Calu3 (cell line): ENCODE results near the gene C22orf15. TPM values are rescaled to one million over a fixed set of nuclear protein-coding genes. Genes with fewer than 3 reads are reported as not detected.
A peak's percentile ranks its signal among the peaks of the same experiment; 100 is the strongest.

Experiments used
- BruUV-seq: library from RNA; stranded (reverse); fragments of 400-500 nt; replicated peaks from 2 replicates; lab custom pipeline; 2021; lab: Mats Ljungman, UMichigan
- CTCF ChIA-PET: fragments of 300-600 bp; sonication (Branson Sonifier 250); formaldehyde crosslinking; loops from one replicate; lab custom pipeline; 2022; ENCODE audit warnings: antibody characterized with exemption; lab: Charles Lee
- DNase-seq: peaks from one replicate; pipeline ENCODE4 v3.0.0; 2022
- H3K27ac Mint-ChIP-seq: one replicate; pipeline ENCODE4 v1.8.0; 2022; ENCODE audit warnings: mixed read lengths; ENCODE audit not compliant: unreplicated experiment
- H3K27me3 Mint-ChIP-seq: one replicate; pipeline ENCODE4 v1.8.0; 2022; ENCODE audit warnings: mixed read lengths; ENCODE audit not compliant: unreplicated experiment
- H3K36me3 Mint-ChIP-seq: one replicate; pipeline ENCODE4 v1.8.0; 2022; ENCODE audit warnings: mild to moderate bottlenecking, moderate library complexity, mixed read lengths; ENCODE audit not compliant: insufficient read depth, unreplicated experiment
- H3K4me1 Mint-ChIP-seq: one replicate; pipeline ENCODE4 v1.8.0; 2022; ENCODE audit warnings: mild to moderate bottlenecking, low read depth, mixed read lengths; ENCODE audit not compliant: unreplicated experiment
- H3K4me3 Mint-ChIP-seq: one replicate; pipeline ENCODE4 v1.8.0; 2022; ENCODE audit warnings: mild to moderate bottlenecking, low read depth, moderate library complexity, mixed read lengths; ENCODE audit not compliant: unreplicated experiment
- H3K9me3 Mint-ChIP-seq: one replicate; pipeline ENCODE4 v1.8.0; 2022; ENCODE audit warnings: low read depth, mixed read lengths; ENCODE audit not compliant: unreplicated experiment
- CTCF ChIP-seq: fragments of 200-600 bp; IDR thresholded peaks from one replicate; pipeline ENCODE4 v1.8.0; 2022; ENCODE audit warnings: antibody characterized with exemption; ENCODE audit not compliant: unreplicated experiment
- intact Hi-C: fragments of 100-400 bp; cut with micrococcal nuclease; formaldehyde crosslinking; loops from one replicate; pipeline ENCODE4 v1.10.0; 2022; ENCODE audit not compliant: unreplicated experiment
- total RNA-seq: library from RNA; stranded (reverse); gene quantifications from 2 replicates; pipeline ENCODE4 v1.2.3, GENCODE V29; 2022

C22orf15 gene
- total RNA-seq, 1 experiment from 2014 or later: not detected

GRCh38 chr22:23793326-23793725 is 30.5 kb downstream of the C22orf15 start:
- DNase-seq: no peak
- Mint-ChIP-seq H3K4me1 (no peaks in the 10 kb centered on the region), H3K27me3 (no peaks in the 10 kb centered on the region), H3K27ac (no peak overlapping the region), H3K36me3 (peaks cover 66% of the 10 kb centered on the region), H3K4me3 (no peak overlapping the region), H3K9me3 (no peaks in the 10 kb centered on the region)
- BruUV-seq: no TSS peak
- CTCF ChIA-PET: no interaction called here
- intact Hi-C loops: no loop called here
- TF ChIP-seq CTCF: no peak

- peaks cover 74% of the 10 kb centered on the region for H3K36me3 Mint-ChIP-seq
Measured at GRCh38 chr22:23796461-23796860, 33.7 kb downstream of the C22orf15 start.

GRCh38 chr22:23800297-23801237 is 37.8 kb downstream of the C22orf15 start:
- Mint-ChIP-seq H3K27ac (no peak overlapping the region), H3K9me3 (no peaks in the 10 kb centered on the region), H3K27me3 (no peaks in the 10 kb centered on the region), H3K36me3 (peaks cover 62% of the 10 kb centered on the region), H3K4me1 (no peaks in the 10 kb centered on the region), H3K4me3 (no peak overlapping the region)
- DNase-seq: no peak
- no peak for TF ChIP-seq CTCF
- intact Hi-C loops: no loop called here
- BruUV-seq: no TSS peak
- CTCF ChIA-PET: no interaction called here

More at GRCh38 chr22:23796461-23796860, 33.7 kb downstream of the C22orf15 start:
- no TSS peak for BruUV-seq
- Mint-ChIP-seq H3K27ac (no peak overlapping the region), H3K9me3 (no peaks in the 10 kb centered on the region), H3K27me3 (no peaks in the 10 kb centered on the region), H3K4me1 (no peaks in the 10 kb centered on the region), H3K4me3 (no peak overlapping the region)
- no peak for DNase-seq
- CTCF ChIA-PET: no interaction called here
- intact Hi-C loops: no loop called here
- TF ChIP-seq CTCF: no peak

GRCh38 chr22:23801238-23801821 is 38.5 kb downstream of the C22orf15 start:
- Mint-ChIP-seq H3K4me1 (no peaks in the 10 kb centered on the region), H3K36me3 (peaks cover 63% of the 10 kb centered on the region), H3K27ac (peak overlapping the region; percentile 33), H3K4me3 (no peak overlapping the region), H3K9me3 (no peaks in the 10 kb centered on the region), H3K27me3 (no peaks in the 10 kb centered on the region)
- CTCF ChIA-PET: no interaction called here
- intact Hi-C loops: no loop called here
- no peak for TF ChIP-seq CTCF
- DNase-seq: no peak
- no TSS peak for BruUV-seq
